Measurements from ENCODE around the gene BID.

Gene BID

GRCh38 chr22:17738386-17739128 is 35.7 kb downstream of the BID start:
- DNase-seq (ENCODE audit: low spot score) = no peak

DNA sequence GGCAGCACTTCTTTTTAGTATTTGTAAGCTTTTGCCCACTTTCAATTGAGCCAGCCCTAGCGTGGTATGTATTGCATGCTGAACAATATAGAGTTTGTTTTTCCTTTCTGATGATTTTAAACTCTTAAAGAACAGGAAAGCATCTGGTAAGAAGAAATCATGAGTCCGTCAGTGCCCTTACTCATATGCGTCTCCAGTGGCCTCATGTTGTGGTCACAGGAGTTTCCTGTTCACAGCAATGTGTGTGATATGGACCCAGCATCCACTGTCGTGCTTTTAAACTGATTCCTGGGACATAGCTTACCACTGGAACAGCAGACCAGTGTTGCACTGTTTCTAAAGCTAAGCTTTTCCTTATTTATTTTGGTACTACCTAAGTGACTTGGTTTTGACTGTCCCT is 40.1 kb downstream of the BID start:
- peak; percentile 60 for DNase-seq (ENCODE audit: low spot score)

- DNase-seq (ENCODE audit: low spot score) = no peak
Observed at GRCh38 chr22:17733466-17733865, 40.8 kb downstream of the BID start.

DNA sequence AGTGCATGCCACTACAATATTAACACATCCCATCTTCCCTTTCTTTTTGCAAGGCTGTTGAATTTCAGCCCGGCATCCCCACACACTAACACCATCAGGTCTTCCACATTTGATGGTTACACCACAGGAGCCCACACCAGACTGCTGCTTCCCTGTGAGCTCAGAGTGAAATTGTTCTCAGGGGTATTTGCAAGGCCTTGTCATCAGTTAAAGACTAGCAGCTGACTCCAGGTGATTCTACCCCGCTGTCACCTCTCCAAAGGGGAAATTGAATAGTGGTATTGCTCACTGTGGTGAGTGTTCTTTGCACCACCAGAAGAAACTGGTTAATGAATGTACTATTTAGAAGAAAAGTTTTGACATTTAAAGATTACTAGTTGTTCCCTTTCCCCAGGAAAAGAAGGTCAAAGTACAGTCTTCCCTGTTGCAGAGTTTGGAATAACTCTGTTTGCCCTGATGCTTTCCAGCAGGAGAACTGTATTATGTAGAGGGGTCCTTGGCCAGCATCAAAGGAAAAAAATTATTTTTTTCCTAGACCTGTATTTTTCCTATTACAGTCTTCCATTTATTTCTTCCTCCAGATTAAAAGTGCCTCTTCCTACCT is 41.9 kb downstream of the BID start:
- DNase-seq (ENCODE audit: low spot score) = no peak

- no peak for DNase-seq (ENCODE audit: low spot score)
Observed at GRCh38 chr22:17729561-17729960, 44.7 kb downstream of the BID start.

DNA sequence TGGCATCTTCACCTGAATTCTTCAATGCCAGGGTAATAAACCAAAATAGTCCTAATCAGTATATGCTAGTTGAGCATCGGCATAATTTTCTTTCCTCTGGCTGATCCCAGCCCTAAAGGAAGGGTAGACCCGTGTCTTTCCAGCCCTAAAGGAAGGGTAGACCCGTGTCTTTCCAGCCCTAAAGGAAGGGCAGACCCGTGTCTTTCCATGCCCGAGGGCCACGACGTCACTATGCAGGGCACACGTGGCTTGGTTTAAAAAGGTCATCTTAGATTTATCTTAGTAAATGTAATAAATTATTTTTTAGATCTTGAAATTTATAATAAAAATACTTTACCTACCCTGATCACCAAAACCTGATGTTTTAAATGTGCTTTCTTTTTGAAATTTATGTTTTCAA is 45.5 kb downstream of the BID start:
- no peak for DNase-seq (ENCODE audit: low spot score)

DNA sequence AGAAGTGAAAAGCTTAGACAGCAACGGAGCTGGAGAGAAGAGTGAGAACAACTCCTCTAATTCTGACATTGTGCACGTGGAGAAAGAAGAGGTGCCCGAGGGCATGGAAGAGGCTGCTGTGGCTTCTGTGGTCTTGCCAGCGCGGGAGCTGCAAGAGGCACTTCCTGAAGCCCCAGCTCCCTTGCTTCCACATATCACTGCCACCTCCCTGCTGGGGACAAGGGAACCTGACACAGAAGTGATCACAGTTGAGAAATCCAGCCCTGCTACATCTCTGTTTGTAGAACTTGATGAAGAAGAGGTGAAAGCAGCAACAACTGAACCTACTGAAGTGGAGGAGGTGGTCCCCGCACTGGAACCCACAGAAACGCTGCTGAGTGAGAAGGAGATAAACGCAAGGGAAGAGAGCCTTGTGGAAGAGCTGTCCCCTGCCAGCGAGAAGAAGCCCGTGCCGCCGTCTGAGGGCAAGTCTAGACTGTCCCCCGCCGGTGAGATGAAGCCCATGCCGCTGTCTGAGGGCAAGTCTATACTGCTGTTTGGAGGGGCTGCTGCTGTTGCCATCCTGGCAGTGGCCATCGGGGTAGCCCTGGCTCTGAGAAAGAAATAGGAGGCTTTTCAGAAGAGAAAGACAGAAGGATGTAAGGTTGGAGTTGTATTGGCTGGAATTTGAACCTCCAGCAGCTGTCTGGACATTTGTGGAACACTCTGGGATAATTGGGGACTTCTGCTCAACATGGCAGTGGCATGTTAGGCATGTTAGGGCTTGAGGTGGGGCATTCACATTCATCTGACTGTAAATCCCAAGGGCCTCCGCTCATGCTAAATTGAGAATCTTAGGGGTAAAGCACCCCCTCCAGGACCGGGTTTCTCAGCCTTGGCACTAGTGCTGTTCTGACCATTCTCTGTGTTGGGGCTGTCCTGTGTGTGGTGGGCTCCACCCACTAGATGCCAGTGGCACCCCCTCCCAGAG is 47.1 kb downstream of the BID start:
- DNase-seq (ENCODE audit: low spot score) = no peak

GRCh38 chr22:17726006-17726927 is 48.0 kb downstream of the BID start:
- no peak for DNase-seq (ENCODE audit: low spot score)

GRCh38 chr22:17725500-17725796 is 48.8 kb downstream of the BID start:
- no peak for DNase-seq (ENCODE audit: low spot score)

DNA sequence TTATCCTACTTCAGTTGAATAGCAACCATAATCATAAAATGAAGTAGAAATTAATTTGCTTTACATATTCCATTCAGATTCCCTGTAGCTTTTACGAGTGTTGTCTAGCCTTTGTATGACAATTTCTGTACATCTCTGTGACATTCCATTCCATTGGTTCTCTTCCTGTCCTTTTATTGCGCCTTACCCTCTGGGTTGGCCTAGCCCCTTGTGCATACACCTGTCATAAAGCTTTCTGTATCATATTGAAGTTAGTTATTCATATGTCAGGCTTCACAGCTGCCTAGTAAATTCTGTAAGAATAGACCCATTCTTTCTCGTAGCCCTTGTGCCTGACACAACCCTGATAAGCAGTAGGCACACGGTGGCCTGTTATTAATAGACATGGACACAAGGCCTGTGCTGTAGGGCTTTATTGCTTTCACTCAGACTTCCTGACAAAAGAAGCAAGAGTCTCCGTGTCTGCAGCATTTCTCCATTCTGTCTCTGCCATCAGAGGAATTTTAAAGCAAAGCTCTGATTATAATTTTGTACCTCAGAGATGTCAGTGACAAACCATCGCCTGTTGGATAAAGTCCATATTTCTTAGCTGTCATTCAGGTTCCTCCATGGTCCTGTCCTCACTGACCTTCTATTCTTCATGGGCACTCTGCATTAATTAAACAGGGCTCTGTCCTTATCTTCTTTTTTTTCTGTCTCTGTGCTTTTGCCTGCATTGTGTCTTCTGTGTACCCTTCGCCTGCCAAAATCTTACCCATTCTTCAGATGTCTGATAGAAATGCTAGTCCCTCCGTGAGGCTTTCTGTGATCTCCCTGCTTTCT is 49.4 kb downstream of the BID start:
- no peak for DNase-seq (ENCODE audit: low spot score)

- no peak for DNase-seq (ENCODE audit: low spot score)
Observed at GRCh38 chr22:17724241-17724640, 50.0 kb downstream of the BID start.

DNA sequence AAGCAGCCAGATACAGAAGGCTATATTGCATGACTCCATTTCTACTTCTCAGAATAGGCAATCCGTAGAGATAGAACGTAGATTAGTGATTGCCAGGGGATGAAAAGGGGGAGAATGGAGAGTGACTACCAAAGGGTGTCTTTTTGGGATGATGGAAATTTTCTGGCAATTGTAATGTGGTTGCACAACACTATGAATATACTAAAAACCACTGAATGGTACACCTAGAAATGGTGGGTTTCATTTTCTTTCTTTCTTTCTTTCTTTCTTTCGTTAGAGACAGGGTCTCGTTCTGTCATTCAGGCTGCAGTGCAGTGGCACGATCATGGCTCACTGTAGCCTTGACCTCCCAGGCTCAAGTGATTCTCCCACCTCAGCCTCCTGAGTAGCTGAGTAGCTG is 54.4 kb downstream of the BID start:
- no peak for DNase-seq (ENCODE audit: low spot score)

DNA sequence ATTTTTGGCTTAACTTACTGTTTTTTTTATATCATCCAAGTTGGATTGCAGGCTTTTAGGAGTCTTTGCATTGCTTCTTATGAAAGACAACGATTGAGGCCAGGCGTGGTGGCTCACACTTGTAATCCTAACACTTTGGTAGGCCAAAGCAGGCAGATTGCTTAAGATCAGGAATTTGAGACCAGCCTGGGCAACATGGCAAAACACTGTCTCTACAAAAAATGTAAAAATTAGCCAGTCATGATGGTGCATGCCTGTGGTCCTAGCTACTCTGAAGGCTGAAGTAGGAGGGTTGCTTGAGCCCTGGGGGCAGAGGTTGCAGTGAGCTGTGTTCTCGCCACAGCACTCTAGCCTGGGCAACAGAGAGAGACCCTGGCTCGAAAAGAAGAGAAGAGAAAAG is 56.6 kb downstream of the BID start:
- no peak for DNase-seq (ENCODE audit: low spot score)

DNA sequence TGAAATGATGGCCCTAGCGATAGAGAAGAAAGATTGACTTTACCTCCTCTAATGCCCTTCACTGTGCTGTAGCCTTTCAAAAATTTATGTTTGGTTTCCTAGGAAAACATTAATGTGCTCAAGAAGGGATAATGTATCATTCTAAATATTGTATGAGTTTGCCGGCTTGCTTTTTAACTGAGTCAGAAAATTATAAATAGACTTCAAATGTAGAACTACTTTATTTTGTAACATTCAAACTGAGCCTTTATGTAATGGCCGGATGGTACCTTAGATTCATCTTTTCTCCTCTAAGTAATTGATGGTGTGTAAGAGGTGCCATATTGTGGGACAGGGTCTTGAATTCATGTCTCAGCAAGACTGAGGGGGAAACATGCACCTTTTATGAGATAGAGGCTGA is 57.7 kb downstream of the BID start:
- no peak for DNase-seq (ENCODE audit: low spot score)

DNA sequence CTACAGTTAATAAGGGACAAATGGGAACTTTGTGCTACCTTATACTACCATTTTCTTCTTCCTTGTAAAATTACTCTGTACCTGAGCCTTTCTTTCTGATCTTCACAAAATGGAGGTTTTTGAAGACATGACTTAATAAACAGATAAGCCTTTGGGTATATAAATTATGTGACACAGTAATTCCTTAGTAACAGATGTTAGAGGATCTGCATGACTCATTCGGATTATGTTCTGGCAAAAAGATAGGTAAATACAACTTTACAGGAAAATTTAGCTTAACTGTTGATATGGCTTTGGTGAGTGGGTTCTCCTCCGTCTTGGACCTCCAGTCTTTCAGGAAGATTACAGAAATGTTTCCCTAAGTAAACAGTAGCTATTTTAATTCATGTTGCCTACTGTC is 61.8 kb downstream of the BID start:
- DNase-seq (ENCODE audit: low spot score) = no peak

DNA sequence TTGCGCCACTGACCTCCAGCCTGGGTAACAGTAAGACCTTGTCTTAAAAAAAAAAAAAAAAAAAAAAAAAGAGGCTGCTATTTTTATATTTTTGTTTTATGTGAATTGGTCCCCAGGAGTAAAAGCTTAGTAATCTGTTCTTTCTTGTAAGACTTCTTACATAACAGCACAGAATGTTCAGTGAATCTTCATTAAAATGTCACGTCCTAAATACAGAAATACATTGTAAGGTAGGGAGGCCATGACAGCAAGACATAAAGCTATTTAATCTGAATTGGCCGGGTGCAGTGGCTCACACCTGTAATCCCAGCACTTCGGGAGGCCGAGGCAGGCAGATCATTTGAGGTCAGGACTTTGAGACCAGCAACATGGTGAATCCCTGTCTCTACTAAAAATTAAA is 64.2 kb downstream of the BID start:
- DNase-seq (ENCODE audit: low spot score) = no peak

DNA sequence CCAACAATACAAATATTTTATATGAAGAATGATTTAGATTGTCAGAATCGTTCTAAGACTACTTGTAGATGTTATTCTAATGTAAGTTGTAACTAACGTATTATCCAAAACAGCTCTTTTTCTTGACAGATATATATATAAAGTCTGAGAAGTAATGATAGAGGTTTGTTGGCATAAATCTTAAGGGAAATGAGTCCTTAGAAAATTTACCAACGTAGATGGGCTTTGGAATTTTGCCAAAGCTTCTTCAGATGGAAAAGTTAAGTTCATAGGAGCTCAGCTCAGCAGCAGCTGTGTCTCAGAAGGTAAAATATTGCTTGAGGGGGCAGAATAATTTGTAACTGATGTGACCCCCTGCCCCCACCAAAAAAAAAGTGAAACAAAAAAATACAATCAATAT is 66.7 kb downstream of the BID start:
- no peak for DNase-seq (ENCODE audit: low spot score)

DNA sequence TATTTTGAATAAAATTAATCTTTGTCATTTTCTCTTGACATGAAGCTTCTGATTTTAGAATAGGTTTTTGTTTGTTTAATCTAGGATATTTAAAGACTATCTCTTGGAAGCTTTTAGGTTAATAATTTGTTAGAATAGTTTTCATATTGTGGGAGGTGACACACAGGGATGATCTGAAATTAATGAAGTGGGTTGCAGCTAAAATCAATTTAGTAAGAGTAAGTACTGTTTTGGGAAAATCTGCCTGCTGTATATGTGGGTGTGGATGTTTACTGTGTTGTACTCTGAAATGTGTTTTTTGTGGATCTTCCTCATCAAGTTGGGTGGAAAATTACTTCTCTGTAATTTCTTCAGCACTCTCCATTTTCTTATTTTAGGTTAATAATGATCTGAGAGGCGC is 67.3 kb downstream of the BID start:
- no peak for DNase-seq (ENCODE audit: low spot score)

- DNase-seq (ENCODE audit: low spot score) = peak; percentile 69
Observed at GRCh38 chr22:17705951-17706900, 68.0 kb downstream of the BID start.

DNA sequence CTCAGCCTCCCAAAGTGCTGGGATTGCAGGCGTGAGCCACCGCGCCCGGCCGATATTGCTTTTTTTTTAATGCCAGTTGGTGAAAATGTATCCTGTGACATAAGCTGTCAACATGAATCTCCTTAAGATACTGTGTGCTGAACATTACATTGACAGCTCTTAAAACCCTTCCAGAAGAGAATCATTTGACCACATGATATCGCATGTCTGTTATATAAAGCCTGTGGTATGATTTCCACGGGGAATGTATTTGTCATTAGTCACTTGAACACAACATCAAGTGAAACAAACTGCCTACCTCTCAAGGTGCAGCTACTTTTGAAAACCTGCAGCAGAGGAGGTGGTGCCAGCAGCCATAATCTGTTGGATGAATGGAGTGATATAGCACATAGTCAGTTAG is 68.7 kb downstream of the BID start:
- no peak for DNase-seq (ENCODE audit: low spot score)
